Measurements from ENCODE around the gene VTI1A. TPM values are rescaled to one million over a fixed set of nuclear protein-coding genes. Genes with fewer than 3 reads are reported as not detected.

The VTI1A gene
- total and polyA plus RNA-seq, 2 of the 8 experiments (the other 6 are each of a cell fraction or from before 2014, with no cell fraction given), result 6.0 to 20.0 TPM

DNA sequence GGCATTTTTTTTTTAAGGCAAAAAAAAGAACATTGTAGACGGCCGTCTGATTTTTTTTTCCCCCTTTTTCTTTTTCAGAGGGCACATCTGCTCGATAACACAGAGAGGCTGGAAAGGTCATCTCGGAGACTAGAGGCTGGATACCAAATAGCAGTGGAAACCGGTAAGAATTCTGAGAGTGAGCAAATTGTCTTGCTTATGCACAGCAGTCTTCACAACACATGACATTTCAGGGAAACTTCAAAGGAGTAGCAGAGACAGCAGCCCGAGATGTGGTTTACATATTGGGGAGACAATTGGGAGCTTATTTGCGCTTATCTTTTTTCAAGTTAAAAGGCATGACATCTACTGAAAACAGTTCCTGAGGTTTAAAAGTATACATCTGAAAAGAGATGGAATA is 91.2 kb downstream of the VTI1A start (continued):
- TF ChIP-seq CEBPB (IDR thresholded peaks at IDR 0.05; ENCODE audit: low read depth, low read length) (no peak), HDAC2 (IDR thresholded peaks at IDR 0.05; ENCODE audit: borderline replicate concordance in 1 of 2, low read depth in 2 of 2, low read length in 2 of 2) (no peak), SIN3A (conservative IDR thresholded peaks at IDR 0.05 in 1 of 2, IDR thresholded peaks at IDR 0.05 in 1 of 2; ENCODE audit: low read depth in 1 of 2, low read length in 2 of 2) (no peak), MAFK (IDR thresholded peaks at IDR 0.05; ENCODE audit: low read depth, low read length) (no peak), SUZ12 (IDR thresholded peaks at IDR 0.05; ENCODE audit: low read length) (no peak), RNF2 (IDR thresholded peaks at IDR 0.05; ENCODE audit: borderline replicate concordance, low read depth, low read length, missing control alignments, poor library complexity, severe bottlenecking) (no peak)
